HG03025 (cell line): ENCODE measurements around the gene CABYR.
A peak's percentile ranks its signal among the peaks of the same experiment; 100 is the strongest.
"Not testable (repeated sequence)": the region's sequence is repeated elsewhere in the genome, so short reads cannot be mapped to it uniquely, and the experiment has no call there.

ENCODE experiments used
- ATAC-seq: cut with Tn5 transposase; IDR thresholded peaks from one replicate; pipeline ENCODE4 v1.9.1; 2021; ENCODE audit warnings: mild to moderate bottlenecking, moderate library complexity; ENCODE audit not compliant: unreplicated experiment, low FRiP score

CABYR gene

DNA sequence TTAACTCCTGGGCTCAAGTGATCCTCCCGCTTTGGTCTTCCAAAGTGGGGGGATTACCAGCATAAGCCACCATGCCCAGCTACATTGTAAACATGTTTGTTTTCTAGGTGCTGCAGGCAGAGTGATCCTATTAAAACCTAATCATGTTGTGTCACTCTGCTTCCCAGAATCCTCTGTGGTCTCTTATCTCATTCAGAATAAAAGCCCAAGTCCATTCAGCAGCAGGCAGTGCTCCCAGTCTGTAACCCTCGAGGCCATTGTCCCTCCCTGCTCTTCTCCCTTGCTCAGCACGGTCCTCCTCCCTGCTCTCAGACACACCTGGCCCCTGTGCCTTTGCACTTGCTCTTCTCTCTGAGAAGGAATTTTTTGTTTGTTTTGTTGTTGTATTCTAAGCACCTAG, 11.1 kb upstream of the CABYR start:
- no peak for ATAC-seq

DNA sequence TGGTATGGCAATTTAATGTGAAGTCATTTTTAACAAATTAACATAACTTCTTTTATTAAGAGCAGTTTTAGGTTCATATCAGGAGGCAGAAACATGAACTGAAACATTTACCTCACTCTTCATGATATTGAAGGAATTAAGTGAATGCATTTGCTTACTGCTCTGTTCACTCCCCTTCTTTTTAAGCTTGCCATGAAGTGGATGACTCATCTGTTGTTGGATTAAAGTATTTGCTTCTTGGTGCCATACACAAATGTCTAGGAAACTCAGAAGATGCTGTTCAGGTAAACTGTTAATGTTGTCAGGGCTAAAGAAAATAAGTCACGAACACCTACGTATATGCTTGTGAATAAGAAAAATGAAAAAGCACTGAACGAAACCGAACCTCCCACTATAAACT, 10.2 kb upstream of the CABYR start:
- no peak for ATAC-seq

DNA sequence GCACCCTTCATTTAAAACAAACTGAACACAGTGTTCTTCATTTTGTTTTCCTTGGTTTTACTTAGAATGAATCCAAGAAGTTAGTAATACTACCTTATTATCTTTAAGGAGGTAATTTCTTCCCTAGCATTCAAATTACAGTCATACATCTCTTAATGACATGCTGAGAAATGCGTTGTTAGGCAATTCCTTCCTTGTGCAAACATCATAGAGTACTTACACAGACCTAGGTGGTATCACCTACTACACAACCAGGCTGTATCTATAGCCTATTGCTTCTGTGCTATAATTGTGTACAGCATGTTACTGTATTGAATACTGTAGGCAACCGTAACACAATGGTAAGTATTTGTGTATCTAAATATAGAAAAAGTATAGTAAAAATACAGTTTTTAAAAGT, 8.4 kb upstream of the CABYR start:
- ATAC-seq: no peak

- no peak for ATAC-seq
Measured at GRCh38 chr18:24136967-24137373, 1.9 kb upstream of the CABYR start.

GRCh38 chr18:24138409-24138788, 463 bp upstream of the CABYR start:
- ATAC-seq: peak; percentile 28

GRCh38 chr18:24140697-24141096, 1.8 kb downstream of the CABYR start:
- no peak for ATAC-seq

GRCh38 chr18:24142376-24142775, 3.5 kb downstream of the CABYR start:
- no peak for ATAC-seq

DNA sequence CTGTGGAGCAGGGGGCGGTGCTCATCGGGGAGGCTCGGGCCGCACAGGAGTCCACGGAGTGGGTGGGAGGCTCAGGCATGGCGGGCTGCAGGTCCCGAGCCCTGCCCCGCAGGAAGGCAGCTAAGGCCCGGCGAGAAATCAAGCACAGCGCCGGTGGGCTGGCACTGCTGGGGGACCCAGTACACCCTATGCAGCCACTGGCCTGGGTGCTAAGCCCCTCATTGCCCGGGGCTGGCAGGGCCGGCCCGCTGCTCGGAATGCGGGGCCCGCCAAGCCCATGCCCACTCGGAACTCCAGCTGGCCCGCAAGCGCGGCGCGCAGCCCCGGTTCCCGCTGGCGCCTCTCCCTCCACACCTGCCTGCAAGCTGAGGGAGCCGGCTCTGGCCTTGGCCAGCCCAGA, 10.7 kb downstream of the CABYR start:
- ATAC-seq: not testable (repeated sequence)

DNA sequence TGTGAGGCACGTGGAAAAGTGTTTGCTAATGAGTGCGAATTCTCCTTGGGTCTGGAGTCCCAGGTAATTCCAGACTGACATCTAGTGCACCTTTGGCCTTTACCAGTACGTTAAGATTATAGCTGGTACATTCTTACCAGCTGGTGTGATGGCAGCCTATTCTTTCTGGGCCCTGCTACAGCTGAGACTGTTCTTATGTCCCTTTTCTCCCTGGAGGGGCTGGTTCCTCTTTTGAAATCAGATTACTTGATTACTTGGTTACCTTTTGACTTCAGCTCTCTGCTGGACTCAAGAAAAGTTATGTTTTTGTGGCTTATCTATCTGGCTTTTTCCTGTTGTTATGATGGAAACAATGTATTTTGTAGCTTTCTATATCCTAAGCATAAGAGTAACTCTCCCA, 14.5 kb downstream of the CABYR start:
- no peak for ATAC-seq

DNA sequence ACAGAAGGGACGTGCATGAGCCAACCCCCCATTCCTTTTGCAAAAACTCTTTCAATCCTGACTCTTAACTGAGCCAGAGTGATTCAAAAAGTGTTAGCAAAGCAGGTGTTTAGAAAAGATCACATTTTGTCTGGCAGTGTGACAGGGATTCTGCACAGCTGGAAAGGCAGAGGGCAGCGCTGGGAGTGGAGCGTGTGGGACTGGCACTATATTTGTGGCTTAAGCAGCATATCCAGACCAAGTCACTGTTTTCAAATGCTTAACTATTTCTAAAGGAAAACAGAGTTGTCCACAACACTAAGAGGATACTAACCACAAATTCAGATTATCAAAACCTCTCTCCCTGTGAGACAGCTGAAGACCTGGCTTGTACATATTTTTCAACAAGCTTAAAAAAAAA, 19.0 kb downstream of the CABYR start:
- ATAC-seq: no peak

- ATAC-seq: no peak
Measured at GRCh38 chr18:24160086-24160485, 21.2 kb downstream of the CABYR start.

- no peak for ATAC-seq
Measured at GRCh38 chr18:24161304-24161703, 22.4 kb downstream of the CABYR start.

- no peak for ATAC-seq
Measured at GRCh38 chr18:24168496-24168895, 29.6 kb downstream of the CABYR start.

GRCh38 chr18:24170360-24170759, 31.5 kb downstream of the CABYR start:
- ATAC-seq: no peak

DNA sequence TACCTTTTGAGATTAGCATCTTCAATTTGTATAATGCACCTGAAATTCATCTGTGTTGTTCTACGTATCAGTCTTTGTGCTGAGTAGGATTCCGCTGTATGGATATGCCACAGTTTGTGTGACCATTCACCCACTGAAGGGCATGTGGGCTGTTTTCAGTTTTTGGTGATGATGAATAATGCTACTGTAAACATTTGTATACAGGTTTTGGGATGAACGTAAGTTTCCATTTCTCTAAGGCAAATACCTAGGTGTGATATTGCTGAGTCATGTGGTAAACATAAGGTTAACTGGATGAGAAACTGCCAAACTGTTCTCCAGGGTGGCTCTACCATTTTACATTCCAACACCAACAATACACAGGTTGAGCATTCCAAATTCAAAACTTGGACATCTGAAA, 35.1 kb downstream of the CABYR start:
- no peak for ATAC-seq

GRCh38 chr18:24176727-24177416, 38.0 kb downstream of the CABYR start:
- ATAC-seq: peak; percentile 84

DNA sequence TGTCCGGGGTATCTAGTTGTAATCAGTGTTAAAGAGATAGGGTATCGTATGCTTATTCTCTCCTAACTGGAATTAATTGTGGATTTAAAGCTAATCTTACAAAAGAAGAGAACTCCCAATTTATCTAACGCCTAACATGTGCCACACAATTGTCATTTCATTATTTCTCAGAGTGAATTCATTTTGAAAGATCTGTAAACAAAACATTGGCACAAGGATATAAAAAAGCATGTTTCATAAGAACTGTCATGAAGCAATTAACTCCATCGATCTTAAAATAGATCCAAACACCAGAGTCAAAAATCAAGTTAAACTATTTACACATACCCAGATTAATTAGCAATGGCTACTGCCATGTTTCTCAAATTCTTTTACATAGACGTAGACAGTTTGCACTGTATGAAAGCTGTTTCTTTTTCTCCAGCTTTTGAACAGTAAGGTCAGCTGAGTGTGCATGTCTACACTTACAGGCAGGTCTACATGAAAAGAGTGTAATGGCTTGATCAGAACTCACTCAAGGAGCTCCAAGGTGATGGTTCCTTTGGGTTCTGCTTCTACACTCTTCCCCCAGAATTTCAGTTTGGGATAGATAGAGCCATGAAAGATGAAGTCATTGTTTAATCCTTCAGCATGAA, 38.8 kb downstream of the CABYR start:
- no peak for ATAC-seq

- no peak for ATAC-seq
Measured at GRCh38 chr18:24180048-24180447, 41.2 kb downstream of the CABYR start.

- ATAC-seq: no peak
Measured at GRCh38 chr18:24181806-24182205, 42.9 kb downstream of the CABYR start.

DNA sequence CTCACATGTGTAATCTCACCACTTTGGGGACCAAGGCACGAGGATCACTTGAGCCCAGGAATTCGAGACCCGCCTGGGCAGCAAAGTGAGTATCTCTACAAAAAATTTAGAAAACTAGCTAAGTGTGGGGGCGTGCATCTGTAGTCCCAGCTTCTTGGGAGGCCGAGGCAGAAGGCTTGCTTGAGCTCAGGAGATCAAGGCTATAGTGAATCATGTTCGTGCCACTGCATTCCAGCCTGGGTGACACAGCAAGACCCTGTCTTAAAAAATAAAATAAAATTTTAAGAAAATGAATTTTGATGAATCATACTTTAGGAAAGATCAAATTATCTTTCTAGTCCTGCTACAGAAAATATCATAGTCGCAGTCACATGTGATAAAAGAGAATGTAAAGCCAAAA, 46.9 kb downstream of the CABYR start:
- no peak for ATAC-seq

- peak; percentile 74 for ATAC-seq
Measured at GRCh38 chr18:24187049-24187448, 48.2 kb downstream of the CABYR start.

DNA sequence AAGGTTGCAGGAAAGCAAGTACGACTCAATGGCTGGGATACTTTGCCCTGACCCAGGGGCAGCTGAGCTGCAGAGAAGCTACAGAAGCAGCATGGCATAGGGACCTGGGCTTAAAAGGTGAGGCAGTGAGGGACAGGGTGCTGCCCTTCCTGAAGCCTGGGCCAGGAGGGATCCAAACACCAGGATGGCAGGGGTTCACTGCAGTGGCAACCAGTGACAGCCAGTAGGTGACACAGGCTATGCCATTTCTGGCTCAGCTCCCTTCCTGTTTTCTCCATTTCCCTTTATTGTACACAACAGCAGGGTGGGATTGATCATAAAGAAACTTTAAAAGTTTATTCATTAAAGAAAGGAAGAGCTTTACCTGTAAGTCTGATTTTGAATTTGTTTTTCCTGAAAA, 48.8 kb downstream of the CABYR start:
- no peak for ATAC-seq
